Right atrium auricular region (tissue), 2 donors: Measurements from ENCODE around the gene NVL. TPM values are rescaled to one million over a fixed set of nuclear protein-coding genes. Genes with fewer than 3 reads are reported as not detected.

Experiments
- DNase-seq: peaks from one replicate; pipeline ENCODE4 v3.0.0-alpha.2; 2019; ENCODE audit warnings: low spot score
- H3K27ac ChIP-seq, 2 donors: fragments of 200-600 bp; sonication (generic); 1 replicate in 1 of 2; 2 replicates in 1 of 2; pipeline ENCODE4 v1.5.1; 2016 to 2019
- H3K27me3 ChIP-seq, 2 donors: fragments of 200-600 bp; sonication (generic); one replicate each; pipeline versions ENCODE4 v1.5.1 to v1.6.0; 2017 to 2019
- H3K36me3 ChIP-seq: fragments of 200-600 bp; sonication (generic); one replicate; pipeline ENCODE4 v1.5.1; 2016
- H3K4me1 ChIP-seq, 2 donors: fragments of 200-600 bp; sonication (generic); one replicate each; pipeline versions ENCODE4 v1.5.1 to v1.6.0; 2017 to 2019
- H3K4me3 ChIP-seq, 2 donors: fragments of 200-600 bp; sonication (generic); 1 replicate in 1 of 2; 2 replicates in 1 of 2; pipeline ENCODE4 v1.5.1; 2017 to 2019; ENCODE audit warnings: mild to moderate bottlenecking in 1 of 2, moderate library complexity in 1 of 2
- H3K9me3 ChIP-seq, 2 donors: fragments of 200-600 bp; sonication (generic); one replicate each; pipeline ENCODE4 v1.5.1; 2019
- total RNA-seq, 2 donors: library from RNA; depleted of rRNA; stranded (reverse); fragments of >200 nt; gene quantifications; one replicate each; pipeline ENCODE4 v1.1.0, GENCODE V29; 2016
- TF ChIP-seq, protein P1 (sequence below), 2 donors: fragments of 200-600 bp; sonication (generic); IDR thresholded peaks; one replicate each; pipeline ENCODE4 v1.5.1; 2019; ENCODE audit warnings: antibody characterized with exemption in 2 of 2

Gene NVL
- total RNA-seq, 2 donors from 2014 or later = 7.5 to 8.3 TPM

DNA sequence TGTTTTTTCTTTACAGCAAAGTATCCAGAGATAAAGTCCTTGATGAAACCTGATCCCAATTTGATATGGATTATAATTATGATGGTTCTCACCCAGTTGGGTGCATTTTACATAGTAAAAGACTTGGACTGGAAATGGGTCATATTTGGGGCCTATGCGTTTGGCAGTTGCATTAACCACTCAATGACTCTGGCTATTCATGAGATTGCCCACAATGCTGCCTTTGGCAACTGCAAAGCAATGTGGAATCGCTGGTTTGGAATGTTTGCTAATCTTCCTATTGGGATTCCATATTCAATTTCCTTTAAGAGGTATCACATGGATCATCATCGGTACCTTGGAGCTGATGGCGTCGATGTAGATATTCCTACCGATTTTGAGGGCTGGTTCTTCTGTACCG lies 140.4 kb downstream of the NVL start:
- TF ChIP-seq, protein P1, sequence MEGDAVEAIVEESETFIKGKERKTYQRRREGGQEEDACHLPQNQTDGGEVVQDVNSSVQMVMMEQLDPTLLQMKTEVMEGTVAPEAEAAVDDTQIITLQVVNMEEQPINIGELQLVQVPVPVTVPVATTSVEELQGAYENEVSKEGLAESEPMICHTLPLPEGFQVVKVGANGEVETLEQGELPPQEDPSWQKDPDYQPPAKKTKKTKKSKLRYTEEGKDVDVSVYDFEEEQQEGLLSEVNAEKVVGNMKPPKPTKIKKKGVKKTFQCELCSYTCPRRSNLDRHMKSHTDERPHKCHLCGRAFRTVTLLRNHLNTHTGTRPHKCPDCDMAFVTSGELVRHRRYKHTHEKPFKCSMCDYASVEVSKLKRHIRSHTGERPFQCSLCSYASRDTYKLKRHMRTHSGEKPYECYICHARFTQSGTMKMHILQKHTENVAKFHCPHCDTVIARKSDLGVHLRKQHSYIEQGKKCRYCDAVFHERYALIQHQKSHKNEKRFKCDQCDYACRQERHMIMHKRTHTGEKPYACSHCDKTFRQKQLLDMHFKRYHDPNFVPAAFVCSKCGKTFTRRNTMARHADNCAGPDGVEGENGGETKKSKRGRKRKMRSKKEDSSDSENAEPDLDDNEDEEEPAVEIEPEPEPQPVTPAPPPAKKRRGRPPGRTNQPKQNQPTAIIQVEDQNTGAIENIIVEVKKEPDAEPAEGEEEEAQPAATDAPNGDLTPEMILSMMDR (IDR thresholded peaks at IDR 0.05) = no peak
- DNase-seq = no peak
- Histone ChIP-seq H3K4me3 (no peak overlapping the region), H3K36me3 (peaks cover 42% of the 10 kb centered on the region), H3K27ac (no peak overlapping the region), H3K4me1 (peaks cover 0 to 17% of the 10 kb centered on the region in 2 donors), H3K27me3 (no peaks in the 10 kb centered on the region), H3K9me3 (no peaks in the 10 kb centered on the region)

DNA sequence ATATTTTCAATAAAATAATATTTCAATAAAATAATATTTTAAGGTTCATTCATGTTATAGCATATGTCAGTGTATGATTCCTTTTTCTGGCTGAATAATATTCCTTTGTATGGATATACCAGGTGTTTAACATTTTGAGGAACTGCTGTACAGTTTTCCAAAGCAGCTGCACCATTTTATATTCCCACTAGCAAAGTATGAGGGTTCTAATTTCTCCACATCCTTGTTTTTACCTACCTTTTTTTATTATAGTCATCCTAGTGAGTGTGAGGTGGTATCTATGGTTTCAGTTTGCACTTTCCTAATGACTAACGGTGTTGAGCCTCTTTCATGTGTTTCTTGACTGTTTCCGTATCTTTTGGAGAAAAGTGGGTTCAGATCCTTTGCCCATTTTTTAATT lies 141.7 kb downstream of the NVL start:
- H3K4me1 ChIP-seq = peaks cover 0 to 22% of the 10 kb centered on the region in 2 donors

DNA sequence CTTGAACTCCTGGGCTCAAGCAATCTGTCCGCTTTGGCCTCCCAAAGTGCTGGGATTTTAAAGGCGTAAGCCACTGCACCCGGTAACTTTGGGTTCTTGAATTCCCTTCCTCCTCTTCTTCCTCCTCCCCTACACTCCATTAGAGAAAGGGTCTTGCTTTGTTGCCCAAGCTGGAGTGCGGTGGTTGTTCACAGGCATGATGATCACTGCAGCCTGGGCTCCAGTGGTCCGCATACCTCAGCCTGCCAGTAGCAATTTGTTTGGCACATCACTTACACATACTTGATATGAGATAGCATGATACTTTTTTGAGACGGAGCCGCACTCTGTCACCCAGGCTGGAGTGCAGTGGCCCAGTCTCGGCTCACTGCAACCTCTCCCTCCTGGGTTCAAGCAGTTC lies 144.8 kb downstream of the NVL start:
- no peaks in the 10 kb centered on the region for H3K9me3 ChIP-seq
- peaks cover 9% of the 10 kb centered on the region for H3K36me3 ChIP-seq
- TF ChIP-seq, protein P1 (IDR thresholded peaks at IDR 0.05) = no peak
- H3K4me1 ChIP-seq = peaks cover 0 to 22% of the 10 kb centered on the region in 2 donors
- no peak for DNase-seq
- no peak overlapping the region for H3K4me3 ChIP-seq
- H3K27me3 ChIP-seq = no peaks in the 10 kb centered on the region
- H3K27ac ChIP-seq = peak overlapping the region in 1 of 2 donors; percentile 95

More for the DNA sequence above, 141.7 kb downstream of the NVL start:
- Histone ChIP-seq H3K4me3 (no peak overlapping the region), H3K27ac (no peak overlapping the region), H3K27me3 (no peaks in the 10 kb centered on the region), H3K9me3 (no peaks in the 10 kb centered on the region), H3K36me3 (peaks cover 30% of the 10 kb centered on the region)
- TF ChIP-seq, protein P1 (IDR thresholded peaks at IDR 0.05) = no peak
- no peak for DNase-seq

DNA sequence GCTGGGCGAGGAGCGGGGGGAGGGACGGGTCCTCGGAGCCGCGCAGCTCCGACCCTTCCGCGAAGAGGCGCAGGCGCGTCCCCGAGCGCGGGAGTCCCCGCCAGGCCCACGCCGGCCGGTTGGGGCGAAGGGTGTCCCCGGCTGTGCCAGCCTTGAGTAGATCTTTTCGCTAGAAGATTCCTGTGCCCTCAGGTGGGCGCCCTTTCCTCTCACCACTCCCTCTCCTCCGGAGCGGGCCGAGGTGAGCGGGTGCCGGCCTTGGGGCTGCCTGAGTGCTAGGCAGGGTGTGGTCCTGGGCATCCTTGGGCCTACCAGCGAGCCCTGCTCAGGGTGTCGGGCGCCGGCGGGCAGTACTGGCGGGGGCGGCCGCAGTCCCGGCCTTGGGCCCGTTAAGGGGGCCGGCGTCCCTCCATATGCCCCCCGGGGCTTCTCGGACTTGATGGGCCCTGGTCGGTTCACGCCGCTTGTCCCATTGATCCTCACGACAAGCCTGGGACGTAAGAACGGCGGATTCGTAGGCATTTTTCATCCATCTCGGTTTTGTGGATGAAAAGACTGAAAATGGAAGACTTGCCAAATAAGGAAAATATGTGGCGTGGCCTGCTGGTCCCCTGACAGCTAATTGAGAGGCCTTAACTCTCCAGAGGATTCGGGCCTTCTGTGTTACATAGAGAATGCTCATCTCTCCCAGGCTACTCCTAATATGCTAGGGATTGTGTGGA lies 146.2 kb downstream of the NVL start:
- H3K4me3 ChIP-seq = peak overlapping the region; percentile 89 to 92
- peak overlapping the region; percentile 94 to 95 for H3K27ac ChIP-seq

DNA sequence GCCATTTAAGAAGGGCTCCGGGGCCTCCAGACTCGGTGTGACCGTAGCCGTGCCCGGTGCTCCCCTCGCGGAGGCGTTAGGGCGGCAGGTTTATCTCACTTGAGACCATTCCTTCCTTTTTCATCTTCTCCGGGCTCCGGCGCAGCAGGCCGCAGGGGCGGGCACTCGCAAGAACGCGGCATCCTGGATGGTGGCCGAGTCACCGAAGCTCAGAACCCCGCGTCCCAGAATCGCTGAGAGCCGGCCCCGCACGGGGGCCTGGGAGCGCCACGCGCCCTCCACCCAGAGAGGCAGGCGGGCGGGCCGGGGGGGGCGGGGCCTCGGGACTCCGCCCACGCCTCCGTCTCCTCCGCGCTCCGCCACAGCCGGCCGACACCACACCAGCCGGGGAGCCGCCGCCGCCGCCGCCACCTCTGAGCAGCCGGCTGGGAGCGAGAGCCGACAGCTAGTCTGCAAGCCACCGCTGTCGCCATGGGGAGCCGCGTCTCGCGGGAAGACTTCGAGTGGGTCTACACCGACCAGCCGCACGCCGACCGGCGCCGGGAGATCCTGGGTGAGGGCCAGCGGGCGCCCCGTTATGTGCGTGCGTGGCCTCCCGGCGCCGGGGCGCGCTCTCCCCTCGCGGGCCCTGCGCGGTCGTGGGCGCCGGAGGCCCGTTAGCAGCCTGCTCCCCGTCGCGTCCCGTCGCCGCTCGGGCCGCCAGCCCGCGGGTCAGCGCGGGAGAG lies 146.9 kb downstream of the NVL start, which contains the start of gene DEGS1:
Gene DEGS1, plus strand, starts transcription at position 375 of the 725 bp plus-strand sequence. Its CDS starts 97 bp downstream, at position 472.
- Histone ChIP-seq H3K36me3 (no peaks in the 10 kb centered on the region), H3K27ac (peak within 1 kb of the TSS; percentile 94 to 95), H3K4me1 (peaks cover 0 to 22% of the 10 kb centered on the region in 2 donors), H3K4me3 (peak within 1 kb of the TSS; percentile 89 to 92), H3K27me3 (no peaks in the 10 kb centered on the region), H3K9me3 (no peaks in the 10 kb centered on the region)
- TF ChIP-seq, protein P1 (IDR thresholded peaks at IDR 0.05) = peak in 1 of 2 donors; percentile 14
- peak; percentile 81 for DNase-seq

More for the DNA sequence above, 146.2 kb downstream of the NVL start:
- Histone ChIP-seq H3K27me3 (no peaks in the 10 kb centered on the region), H3K9me3 (no peaks in the 10 kb centered on the region), H3K36me3 (no peaks in the 10 kb centered on the region), H3K4me1 (peaks cover 0 to 22% of the 10 kb centered on the region in 2 donors)
- TF ChIP-seq, protein P1 (IDR thresholded peaks at IDR 0.05) = no peak
- peak; percentile 60 for DNase-seq
